Measurements from ENCODE around the gene DPPA2. TPM values are rescaled to one million over a fixed set of nuclear protein-coding genes. Genes with fewer than 3 reads are reported as not detected.

Gene DPPA2
- not detected in 2 replicates for total RNA-seq

GRCh38 chr3:109316162-109316730 lies at the start of gene DPPA2:
TSS of gene DPPA2 (minus strand) at chr3:109316517. CDS start at chr3:109314542, 1,975 bp downstream.

GRCh38 chr3:109337393-109337792 lies 21.1 kb upstream of the DPPA2 start, which contains the start of gene DPPA4:
TSS of gene DPPA4 (minus strand) at chr3:109337546. CDS start at chr3:109337517, 29 bp downstream.

Other genes starting within 250 kb of the DPPA2 start
- gene MORC1, start 198.4 kb downstream of the DPPA2 start, total RNA-seq = not detected in 2 replicates
- gene C3orf85, start 179.8 kb downstream of the DPPA2 start, total RNA-seq = not detected in 2 replicates
- gene DPPA4, start 21.0 kb upstream of the DPPA2 start, total RNA-seq = not detected in 2 replicates